GM12892 (cell line): ENCODE results near the gene GNPTG.

Experiments
- POLR2A ChIP-seq: IDR thresholded peaks from 2 replicates; pipeline ENCODE4 v1.6.1; 2011; ENCODE audit warnings: low read depth, low read length, control low read depth
- POLR2AphosphoS5 ChIP-seq: IDR thresholded peaks from 2 replicates; pipeline ENCODE4 v1.6.1; 2011; ENCODE audit warnings: low read depth, low read length, control low read depth

DNA sequence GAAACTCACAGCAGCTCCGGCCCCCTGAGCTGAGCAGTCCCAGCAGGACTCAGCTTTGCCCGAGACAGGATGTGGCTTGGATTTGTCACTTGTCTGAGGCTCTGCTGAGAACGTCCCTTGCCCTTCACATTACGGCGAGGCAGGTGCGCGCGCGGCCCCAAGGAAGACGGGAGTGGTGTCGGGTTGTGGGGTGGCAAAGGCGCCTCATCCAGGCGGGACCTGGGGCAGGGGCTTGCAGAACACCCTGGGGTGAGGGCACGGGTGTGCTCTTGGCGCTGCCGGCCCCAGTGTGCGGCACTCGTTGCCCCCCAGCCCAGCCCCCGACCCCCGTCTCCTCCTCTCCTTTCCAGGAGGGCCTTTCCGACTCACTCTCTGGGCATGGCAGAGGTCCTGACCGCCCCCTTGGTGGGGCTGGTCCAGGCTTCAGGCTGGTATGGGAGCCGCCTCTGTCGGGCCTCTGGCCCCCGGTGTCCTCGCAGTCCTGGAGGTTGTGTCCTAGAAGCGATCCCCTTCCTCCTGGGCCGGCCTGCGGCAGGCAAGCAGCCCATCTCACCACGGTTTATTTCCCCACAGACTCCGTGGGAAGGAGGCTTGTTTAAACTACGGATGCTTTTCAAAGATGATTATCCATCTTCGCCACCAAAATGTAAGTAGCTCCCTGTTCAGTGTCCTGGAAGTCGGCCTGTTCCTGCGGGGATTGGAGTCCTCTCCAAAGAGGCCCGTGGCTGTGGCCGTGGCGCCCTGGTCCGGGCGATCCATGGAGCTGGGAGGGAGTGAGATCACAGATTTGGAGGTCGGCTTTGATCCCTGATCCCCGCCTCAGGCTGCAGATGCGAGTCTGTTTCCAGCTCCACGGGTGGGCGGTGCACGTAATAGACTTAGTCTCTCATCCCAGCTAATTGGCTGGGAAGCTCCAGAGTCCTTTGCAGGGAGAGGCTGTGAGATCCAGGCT lies 36.4 kb upstream of the GNPTG start:
- TF ChIP-seq POLR2A, result no peak
- no peak; the same call in 1 of the 2 replicates for TF ChIP-seq POLR2AphosphoS5
